ENCODE data around the gene POLE3.
"Not testable (repeated sequence)": the region's sequence is repeated elsewhere in the genome, so short reads cannot be mapped to it uniquely, and the experiment has no call there.

The POLE3 gene, protein sequence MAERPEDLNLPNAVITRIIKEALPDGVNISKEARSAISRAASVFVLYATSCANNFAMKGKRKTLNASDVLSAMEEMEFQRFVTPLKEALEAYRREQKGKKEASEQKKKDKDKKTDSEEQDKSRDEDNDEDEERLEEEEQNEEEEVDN

DNA sequence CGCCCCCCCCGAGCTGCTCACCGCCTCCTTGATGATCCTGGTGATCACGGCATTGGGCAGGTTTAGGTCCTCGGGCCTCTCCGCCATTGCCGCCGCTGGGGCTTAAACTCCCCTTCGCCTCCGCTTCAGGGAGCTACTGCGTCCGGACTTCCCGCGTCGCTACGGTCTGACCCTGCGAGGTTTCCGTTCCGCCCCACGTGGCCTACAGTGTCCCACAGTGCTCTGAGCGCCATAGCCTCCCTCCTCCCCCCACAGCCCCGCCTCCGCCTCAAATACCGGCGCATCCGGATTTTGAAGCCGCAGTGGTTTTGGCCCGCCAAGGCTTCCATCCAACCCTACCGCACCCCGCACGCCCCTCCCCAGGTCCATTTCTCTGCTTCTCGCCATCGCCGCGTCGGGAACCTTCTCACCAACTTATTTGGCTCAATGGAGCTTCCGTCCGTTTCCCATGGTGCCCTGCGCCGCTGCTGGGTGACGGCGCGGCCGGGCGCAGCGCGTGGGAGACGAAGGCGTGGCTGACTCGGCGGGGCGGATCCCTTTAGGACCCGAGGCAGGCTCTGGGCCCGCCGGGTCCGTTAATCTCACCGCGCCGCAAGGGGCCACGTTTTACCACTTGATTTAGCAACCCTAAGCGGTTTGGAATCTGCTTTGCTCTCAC, at the start of gene POLE3, which contains the start of gene C9orf43:
POLE3 (minus strand) TSS at position 469 of the 658 bp plus-strand sequence; CDS start at position 87, 382 bp downstream.
C9orf43 (plus strand) TSS at position 541 of the 658 bp plus-strand sequence. CDS start 2,747 bp downstream, outside the sequence.
- DNase-seq (ENCODE audit: low read depth): peak; percentile 93

DNA sequence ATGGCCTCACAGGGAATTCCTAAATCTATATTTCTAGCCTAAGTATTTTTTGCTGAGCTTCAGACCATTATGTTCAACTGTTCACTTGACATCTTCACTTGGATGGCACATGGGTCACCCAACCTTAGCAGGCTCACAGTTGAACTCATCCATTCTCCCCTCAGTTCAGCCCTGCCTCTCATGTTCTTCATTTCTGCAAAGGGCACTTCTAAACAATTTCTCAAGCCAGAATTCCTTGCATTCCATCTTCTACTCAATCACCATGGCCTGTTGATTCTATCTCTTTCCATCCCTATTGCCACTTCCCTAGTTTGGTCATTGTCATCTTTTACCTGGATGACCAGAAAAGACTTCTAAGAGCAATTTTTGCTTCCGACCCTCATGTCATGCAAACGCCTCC, 45.8 kb upstream of the POLE3 start:
- no peak for DNase-seq (ENCODE audit: low read depth)

DNA sequence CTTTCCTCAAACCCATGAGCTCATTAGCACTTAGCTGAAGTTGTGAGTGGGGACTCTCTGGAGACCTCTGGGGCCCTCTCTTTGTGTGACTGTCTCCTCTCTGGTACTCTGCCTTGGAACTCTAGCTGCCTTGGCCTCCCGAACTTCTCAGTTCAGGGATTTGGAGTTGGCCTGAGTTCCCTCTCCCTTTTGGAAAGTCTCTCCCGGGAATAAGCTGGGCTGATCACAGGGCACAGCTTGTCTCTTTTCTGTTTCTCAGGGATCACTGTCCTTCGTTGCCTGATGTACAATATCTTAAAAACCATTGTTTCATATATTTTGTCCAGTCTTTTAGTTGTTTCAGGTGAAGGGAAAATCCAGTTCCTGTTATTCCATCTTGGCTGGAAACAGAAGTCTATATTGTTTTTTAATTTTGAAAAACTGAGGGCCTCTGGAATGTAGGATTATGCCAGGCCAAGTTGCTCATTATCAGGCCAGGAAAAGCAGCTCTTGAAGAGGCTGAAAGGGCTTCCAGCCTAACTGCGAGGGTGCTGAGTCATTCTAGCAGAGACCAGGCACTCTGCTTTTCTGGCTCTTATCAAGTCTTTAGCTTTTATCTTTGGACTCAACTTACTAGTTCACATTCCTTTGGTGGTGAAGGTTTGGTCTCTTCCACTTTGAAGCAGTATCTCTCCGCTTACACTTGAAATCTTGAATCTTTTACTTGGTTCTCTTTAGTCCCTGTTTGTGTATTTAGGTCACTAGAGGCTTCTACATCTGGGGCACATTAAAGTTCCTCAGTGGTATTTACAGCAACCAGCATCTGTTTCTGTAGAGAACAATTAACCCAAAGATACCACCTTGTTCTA, 44.7 kb upstream of the POLE3 start:
- no peak for DNase-seq (ENCODE audit: low read depth)

DNA sequence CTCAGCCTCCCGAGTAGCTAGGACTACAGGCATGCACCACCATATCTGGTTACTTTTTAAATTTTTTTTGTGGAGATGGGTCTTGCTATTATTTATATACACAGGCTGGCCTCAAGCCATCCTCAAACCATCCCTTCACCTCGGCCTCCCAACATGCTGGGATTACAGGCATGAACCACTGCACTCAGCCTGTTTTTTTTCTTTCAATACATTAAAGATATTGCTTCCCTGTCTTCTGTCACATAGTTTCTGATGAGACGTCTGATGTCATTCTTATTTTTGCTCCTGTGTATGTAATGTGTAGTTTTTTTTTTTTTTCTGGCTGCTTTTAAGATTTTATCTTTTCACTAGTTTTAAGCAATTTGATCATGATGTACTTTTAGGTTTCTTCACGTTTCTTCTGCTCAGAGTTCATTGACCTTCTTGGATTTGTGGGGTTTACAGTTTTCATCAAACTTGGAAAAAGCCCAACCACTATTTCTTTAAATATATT, 41.7 kb upstream of the POLE3 start:
- no peak for DNase-seq (ENCODE audit: low read depth)

DNA sequence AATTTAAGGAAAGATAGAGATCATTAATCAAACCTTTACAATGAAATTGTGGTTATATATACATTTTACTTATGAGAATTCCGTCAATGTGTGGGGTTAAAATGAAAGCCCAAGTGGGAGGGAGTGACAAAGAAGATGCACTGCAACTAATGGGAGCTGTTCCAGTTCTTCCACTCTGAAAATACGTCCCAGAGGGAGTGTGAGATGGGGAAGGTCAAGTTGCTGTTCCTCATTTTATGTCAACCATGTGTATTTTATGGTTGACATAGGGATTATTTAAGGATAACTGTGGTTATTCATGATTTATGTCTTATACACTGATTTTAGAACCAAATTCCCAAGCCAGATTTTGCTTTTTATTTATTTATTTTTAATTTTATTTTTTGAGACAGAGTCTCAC, 38.9 kb upstream of the POLE3 start:
- DNase-seq (ENCODE audit: low read depth): no peak

DNA sequence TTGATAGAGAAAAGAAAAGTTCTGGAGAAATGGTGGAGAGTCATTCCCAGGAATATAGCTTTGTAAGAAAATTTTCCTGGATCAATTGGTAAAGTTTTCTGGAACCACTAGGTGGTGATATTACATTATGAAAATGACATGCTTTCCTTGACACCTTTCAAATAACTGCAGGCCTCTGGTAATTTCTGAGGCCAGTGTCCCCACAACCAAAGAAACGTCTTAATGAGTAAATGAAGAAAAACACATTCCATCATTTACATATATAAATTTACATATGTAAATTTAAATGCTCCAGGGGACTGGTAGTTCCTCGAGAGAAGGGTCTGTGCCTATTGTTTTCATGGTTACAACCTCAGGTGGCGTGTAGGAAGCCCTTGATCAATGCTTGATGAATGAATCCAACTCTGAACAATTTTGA, 35.9 kb upstream of the POLE3 start:
- DNase-seq (ENCODE audit: low read depth): no peak

DNA sequence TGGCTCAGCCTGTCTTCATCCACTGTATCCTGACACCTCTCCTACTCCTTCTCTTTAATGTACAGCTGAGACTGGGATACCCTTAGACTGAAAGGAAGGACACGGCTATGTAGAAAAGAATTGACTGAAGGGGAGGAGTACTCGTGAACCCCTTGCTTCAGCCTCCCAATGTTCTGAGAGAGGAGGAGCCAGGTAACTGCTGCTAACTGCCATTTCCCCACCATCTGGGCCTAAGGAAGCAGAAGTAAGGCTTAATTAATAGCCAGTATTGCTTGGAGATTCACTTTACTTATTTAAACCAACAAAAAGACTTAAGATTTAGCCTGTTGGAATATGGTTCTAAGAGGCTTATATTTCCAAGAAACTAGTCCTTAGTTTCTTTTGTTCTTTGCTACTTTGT, 34.3 kb upstream of the POLE3 start:
- DNase-seq (ENCODE audit: low read depth): no peak

DNA sequence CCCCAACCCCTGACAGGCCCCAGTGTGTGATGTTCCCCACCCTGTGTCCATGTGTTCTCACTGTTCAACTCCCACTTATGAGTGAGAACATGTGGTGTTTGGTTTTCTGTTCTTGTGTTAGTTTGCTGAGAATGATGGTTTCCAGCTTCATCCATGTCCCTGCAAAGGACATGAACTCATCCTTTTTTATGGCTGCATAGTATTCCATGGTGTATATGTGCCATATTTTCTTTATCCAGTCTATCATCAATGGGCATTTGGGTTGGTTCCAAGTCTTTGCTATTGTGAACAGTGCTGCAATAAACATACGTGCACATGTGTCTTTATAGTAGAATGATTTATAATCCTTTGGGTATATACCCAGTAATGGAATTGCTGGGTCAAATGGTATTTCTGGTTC, 27.2 kb upstream of the POLE3 start:
- not testable (repeated sequence) for DNase-seq (ENCODE audit: low read depth)

DNA sequence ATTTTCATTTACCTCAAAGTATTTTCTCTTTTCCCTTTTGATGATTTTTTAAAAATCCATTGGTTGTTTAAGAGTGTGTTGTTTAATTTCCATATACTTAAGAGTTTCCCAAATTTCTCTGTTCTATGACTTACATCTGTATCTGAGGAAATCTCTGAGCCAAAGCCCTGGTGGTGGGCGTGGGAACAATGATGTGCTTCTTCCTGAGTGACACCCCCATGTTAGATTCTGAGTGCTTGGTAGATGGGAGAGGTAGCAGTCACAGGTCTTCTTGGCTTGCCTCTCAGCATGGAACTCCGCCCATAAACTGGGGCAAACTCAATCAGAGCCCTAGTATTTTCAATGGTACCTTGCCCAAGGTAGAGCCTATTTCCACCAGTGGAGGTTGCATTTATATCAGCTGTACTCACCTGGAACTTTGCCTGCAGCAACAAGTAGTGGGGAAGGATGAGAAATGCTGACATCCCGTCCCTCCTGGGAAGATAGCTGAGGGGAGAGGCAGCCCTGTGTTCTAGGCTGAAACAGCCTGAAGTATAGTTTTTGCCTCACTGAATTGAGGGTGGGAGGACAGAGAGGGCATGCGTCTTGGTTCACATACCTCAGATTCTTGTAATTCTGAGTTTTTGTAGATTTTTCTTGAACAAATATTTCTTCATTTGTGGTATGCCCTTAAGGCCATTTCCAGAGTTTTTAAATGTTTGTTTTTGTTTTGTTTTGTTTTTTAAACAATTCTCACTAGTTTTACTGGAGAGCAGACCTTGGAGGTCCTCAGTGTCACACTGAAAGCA, 26.4 kb upstream of the POLE3 start:
- DNase-seq (ENCODE audit: low read depth): no peak

DNA sequence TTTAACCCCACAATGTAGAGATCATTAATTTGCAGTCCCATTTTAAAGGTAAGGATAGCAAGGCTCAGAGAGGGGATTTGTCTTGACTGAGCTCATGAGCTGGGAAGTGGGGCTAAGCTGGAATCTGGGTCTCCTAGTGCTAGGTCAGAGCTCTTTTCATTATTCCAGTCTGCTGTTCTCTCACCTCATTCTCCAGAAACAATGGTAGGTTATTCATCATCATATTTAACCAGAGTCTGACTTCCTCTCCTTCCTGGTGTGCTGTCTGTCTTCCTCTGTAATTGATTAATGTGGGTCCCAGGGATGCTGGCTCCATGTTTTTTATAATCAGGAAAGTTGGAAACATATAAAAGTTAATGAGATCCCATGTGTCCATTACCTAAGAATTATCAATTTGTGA, 20.7 kb upstream of the POLE3 start:
- no peak for DNase-seq (ENCODE audit: low read depth)

DNA sequence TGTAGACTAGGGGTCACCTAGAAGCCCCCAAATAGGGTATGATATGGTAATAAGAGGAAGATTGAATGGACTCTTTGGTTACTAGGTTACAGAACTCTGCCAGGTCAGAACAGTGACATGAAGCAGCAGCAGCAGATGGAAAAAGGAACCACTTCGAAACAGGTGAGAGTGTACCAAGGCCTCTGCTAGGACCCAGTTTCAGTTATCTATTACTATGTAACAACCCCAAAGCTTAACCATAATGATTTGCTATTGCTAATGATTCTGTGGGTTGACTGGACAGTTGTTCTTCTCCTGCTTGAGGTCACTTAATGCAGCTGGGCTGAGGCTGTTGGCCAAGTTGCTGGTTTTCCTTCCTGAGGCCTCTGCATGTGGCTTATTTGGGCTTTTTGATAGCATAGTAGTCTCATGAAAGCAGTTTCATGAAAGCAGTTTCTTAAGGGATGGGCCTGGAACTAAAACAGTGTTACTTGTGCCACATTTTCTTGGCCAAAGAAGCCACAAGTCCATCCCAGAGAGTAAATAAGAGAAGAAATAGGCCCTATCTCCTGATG, 17.7 kb upstream of the POLE3 start:
- no peak for DNase-seq (ENCODE audit: low read depth)

DNA sequence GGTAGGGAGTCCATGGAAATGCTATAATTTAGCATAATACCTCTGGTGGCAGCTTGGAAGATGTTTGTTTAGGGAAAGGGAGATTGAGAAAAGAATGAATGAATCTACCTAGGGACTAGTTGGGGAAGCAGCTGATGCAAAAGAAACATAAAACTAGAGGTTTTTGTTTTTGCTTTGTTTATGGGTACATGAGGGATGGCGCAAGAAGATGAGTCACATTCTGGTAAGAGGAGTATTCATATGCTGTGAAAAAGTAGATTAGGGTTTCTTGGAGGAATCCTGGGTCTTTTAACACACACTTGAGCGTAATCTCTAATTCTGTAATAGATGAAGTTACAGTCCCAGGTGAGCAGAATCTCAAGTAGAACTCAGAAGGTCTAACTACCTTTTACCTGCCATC, 17.2 kb upstream of the POLE3 start:
- no peak for DNase-seq (ENCODE audit: low read depth)

DNA sequence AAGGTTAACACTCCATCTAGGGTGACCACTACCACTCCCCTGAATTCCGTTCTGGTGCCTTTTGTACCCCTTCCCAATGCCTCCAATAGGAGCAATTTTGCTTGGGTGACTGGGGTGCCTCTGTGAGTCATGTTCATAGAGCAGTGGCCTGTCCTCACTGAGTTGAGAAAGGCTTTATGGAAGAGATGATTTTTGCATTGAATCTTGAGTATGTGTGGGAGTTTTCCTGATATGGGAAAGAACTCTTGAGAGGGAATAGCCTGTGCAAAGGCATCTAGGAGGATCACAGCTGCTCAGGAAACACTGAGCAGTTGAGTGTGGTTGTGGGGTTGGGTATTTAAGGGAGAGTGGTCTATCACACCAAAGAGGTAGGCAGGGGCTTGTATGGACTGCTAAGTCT, 16.2 kb upstream of the POLE3 start:
- DNase-seq (ENCODE audit: low read depth): no peak

DNA sequence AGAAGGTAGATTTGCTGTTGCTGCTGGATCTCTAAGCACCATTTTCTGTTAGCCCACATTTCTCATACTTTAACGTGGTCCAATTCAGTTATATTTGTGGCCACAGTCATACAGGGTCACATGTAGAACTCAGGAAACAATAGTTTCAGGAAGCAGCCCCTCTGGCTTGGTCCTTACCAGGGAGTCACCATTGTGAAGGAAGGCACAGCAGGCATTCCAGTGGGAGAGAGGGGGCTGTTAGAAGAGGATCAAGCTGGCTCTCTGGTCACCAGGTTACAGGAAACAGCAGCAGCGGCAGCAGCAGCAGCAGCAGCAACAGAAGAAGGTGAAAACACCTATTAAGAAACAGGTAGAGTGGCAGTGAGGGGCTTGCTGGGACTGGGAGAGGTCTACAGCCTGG, 14.6 kb upstream of the POLE3 start:
- no peak for DNase-seq (ENCODE audit: low read depth)

DNA sequence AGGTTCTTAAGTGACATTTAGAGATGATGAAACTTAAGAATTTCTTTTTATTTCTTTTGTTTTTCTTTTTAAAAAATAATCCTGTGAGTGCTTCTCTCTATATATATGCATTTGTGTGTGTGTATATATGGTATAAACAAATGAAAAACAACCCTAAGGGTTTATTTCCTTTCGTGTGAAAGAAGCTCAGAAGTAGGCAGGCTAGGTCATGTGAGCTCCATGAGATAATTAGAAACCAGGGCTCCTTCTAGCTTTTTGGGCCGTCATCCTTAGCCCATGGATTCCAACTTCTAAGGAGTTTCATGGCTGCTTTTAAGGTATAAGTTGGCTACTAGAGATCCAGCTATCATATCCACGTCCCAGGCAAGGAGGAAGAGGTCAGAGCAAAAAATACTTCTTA, 11.3 kb upstream of the POLE3 start:
- no peak for DNase-seq (ENCODE audit: low read depth)

DNA sequence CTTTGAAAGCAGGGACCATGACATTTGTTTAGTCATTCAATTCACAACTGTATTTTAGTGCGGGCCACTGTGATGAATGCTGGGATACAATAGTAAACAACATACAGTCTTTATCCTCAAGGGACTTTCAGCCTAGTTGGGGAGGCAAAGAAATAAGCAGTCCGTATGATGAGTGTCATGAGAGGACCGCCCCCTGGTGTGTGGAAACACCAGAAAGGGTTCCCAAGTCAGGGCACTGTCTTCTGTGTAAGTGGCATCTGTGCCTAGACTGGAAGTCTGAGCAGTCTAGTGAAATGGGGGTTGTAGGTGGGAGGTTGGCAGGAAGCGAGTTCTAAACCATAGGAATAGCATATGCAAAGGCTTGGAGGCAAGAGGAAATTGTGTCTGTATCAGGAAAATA, 6.9 kb upstream of the POLE3 start:
- DNase-seq (ENCODE audit: low read depth): no peak

DNA sequence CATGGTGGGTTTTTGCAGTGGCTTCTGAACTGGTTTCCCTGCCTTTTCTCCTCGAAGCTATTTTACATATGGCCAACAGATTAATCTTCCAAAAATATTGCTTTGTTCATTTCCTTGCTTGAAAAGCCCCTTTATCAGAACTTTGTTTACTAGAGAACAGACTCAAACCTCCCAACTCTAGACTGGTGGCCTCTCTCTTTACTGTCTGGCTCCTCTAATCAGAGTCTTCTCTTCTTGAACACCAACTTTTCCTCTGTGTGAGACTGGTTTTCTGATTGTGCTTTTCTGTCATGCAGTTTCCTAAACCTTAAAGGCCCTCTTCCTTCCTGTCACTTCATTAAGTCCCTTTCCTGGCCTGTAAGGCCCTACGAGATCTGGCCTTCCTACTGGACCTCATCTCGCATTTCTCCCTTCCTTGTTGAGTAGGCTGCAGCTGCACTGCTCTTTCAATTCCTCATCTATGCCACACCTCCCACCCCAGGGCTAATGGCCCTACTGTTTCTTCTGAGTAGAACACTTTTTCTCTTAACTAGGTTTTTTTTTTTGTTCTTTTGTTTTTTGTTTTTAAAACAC, 5.8 kb upstream of the POLE3 start:
- no peak for DNase-seq (ENCODE audit: low read depth)

DNA sequence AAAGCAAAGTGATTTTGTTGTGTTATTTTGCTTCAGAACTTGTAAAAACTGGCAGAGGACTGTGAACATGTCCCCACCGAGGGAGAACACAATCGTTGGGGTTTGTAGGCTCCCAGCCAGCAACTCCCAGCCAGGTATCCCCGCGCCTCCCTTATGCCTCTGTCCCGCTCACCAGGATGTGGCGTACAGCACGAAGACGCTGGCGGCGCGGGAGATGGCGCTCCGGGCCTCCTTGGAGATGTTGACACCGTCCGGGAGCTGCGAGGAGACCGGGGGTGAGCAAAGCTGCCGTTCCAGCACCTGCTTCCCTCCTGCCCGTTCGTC, 630 bp downstream of the POLE3 start:
- no peak for DNase-seq (ENCODE audit: low read depth)

DNA sequence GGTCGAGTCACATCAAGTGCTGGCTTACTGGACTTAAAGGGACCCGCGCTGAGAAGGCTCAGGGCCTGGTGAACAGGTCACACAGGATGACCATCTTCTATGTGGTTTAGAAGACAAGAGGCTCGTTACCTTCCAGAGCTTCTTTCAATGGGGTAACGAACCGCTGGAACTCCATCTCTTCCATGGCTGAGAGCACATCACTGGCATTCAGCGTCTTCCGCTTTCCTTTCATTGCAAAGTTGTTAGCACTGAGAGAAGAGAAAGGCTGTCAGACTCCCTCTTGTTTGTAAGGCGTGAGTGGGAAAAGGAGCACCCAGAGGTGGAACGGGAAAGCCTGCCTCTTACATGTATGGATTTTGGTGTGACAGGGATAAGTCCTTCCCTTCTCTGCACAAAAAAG, 994 bp downstream of the POLE3 start:
- no peak for DNase-seq (ENCODE audit: low read depth)

DNA sequence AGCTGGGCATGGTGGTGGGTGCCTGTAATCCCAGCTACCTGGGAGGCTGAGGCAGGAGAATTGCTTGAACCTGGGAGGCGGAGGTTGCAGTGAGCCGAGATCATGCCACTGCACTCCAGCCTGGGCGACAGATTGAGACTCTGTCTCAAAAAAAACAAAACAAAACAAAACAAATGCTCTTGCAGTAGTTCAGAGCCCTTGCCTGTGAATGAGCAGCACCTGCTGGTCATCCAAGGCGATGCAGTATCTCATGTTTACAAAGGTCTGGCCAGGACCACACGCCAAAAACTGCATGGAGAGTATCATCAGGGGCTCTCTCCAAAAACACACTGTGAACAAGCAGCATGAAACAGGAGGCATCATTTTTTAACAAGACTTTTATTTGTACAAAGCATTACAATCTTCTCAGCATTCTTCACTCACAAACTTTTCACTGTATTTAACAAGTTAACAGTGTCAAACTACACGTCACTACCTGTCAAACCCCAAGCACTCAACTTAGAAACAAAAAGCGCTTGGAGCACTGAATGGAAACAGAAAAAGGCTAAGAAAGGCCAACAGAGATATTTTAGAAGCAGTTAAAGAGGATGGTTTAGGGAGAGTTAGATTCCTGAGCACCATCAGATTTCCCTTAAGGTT, 3.5 kb downstream of the POLE3 start:
- DNase-seq (ENCODE audit: low read depth): not testable (repeated sequence)

DNA sequence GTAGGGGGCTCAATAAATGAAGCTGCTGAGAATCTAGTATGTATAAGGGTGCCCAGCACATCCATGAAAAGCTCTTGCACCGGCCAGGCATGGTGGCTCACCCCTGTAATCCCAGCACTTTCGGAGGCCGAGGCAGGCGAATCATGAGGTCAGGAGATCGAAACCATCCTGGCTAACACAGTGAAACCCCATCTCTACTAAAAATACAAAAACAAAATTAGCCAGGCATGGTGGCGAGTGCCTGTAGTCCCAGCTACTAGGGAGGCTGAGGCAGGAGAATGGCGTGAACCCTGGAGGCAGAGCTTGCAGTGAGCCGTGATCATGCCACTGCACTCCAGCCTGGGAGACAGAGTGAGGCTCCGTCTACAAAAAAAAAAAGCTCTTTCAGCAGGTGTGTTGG, 4.1 kb downstream of the POLE3 start:
- DNase-seq (ENCODE audit: low read depth): not testable (repeated sequence)

Measured in activated T-cell treated with anti-CD3 and anti-CD28 coated beads for 24 hours (primary cell).